GM23338 (cell line): ENCODE measurements around the gene MBD3L4. TPM values are rescaled to one million over a fixed set of nuclear protein-coding genes. Genes with fewer than 3 reads are reported as not detected.
"Not testable (repeated sequence)": the region's sequence is repeated elsewhere in the genome, so short reads cannot be mapped to it uniquely, and the experiment has no call there.

Source experiments
- ATAC-seq: fragments of 200-7000 bp; cut with Tn5 transposase; 3 replicates; pipeline ENCODE4 v1.9.1; 2020
- DNase-seq: peaks from one replicate; pipeline ENCODE4 v3.0.0-alpha.2; 2015; ENCODE audit warnings: low spot score
- H2AFZ ChIP-seq: fragments of 200-600 bp; sonication (generic); 2 replicates; pipeline ENCODE4 v1.8.0; 2016; ENCODE audit warnings: antibody characterized with exemption, mild to moderate bottlenecking, moderate library complexity
- H3F3A ChIP-seq: fragments of 200-600 bp; sonication (generic); replicated peaks from 2 replicates; pipeline ENCODE4 v1.8.0; 2017; ENCODE audit warnings: antibody characterized with exemption, mixed run types, low read depth
- H3K27ac ChIP-seq: fragments of 200-600 bp; sonication (generic); 2 replicates; pipeline ENCODE4 v1.6.1; 2016; ENCODE audit warnings: low read depth
- H3K27me3 ChIP-seq: fragments of 200-600 bp; sonication (generic); 2 replicates; pipeline ENCODE4 v1.8.0; 2016; ENCODE audit warnings: mild to moderate bottlenecking, mixed run types, moderate library complexity; ENCODE audit not compliant: insufficient read depth
- H3K36me3 ChIP-seq: fragments of 200-600 bp; sonication (generic); 2 replicates; pipeline ENCODE4 v1.8.0; 2016; ENCODE audit warnings: mild to moderate bottlenecking; ENCODE audit not compliant: insufficient read depth
- H3K4me1 ChIP-seq: fragments of 200-600 bp; sonication (generic); 2 replicates; pipeline ENCODE4 v1.8.0; 2016; ENCODE audit warnings: mild to moderate bottlenecking, moderate library complexity; ENCODE audit not compliant: insufficient read depth
- H3K4me2 ChIP-seq: fragments of 200-600 bp; sonication (generic); 2 replicates; pipeline ENCODE4 v1.7.1; 2017; ENCODE audit warnings: mixed run types
- H3K4me3 ChIP-seq: fragments of 200-600 bp; sonication (generic); 2 replicates; pipeline ENCODE4 v1.6.1; 2016; ENCODE audit warnings: mixed run types
- H3K79me2 ChIP-seq: fragments of 200-600 bp; sonication (generic); replicated peaks from 2 replicates; pipeline ENCODE4 v1.8.0; 2017; ENCODE audit warnings: mild to moderate bottlenecking; ENCODE audit not compliant: insufficient read depth
- H3K9me2 ChIP-seq: fragments of 200-600 bp; sonication (generic); 2 replicates; pipeline ENCODE4 v1.8.0; 2017; ENCODE audit not compliant: insufficient read depth
- H4K20me1 ChIP-seq: fragments of 200-600 bp; sonication (generic); replicated peaks from 2 replicates; pipeline ENCODE4 v1.8.0; 2017; ENCODE audit warnings: mild to moderate bottlenecking; ENCODE audit not compliant: insufficient read depth
- H3K27ac Mint-ChIP-seq: 2 replicates; pipeline ENCODE4 v1.8.0; 2020; ENCODE audit warnings: inconsistent platforms, mild to moderate bottlenecking, moderate library complexity, mixed read lengths
- H3K27me3 Mint-ChIP-seq: 3 replicates; pipeline ENCODE4 v1.8.0; 2022; ENCODE audit warnings: low read depth, mild to moderate bottlenecking, moderate library complexity, mixed read lengths, inconsistent platforms; ENCODE audit not compliant: insufficient read depth, poor library complexity
- H3K36me3 Mint-ChIP-seq: 3 replicates; pipeline ENCODE4 v1.8.0; 2021; ENCODE audit warnings: low read depth, mild to moderate bottlenecking, inconsistent platforms, moderate library complexity, mixed read lengths
- H3K4me1 Mint-ChIP-seq: 3 replicates; pipeline ENCODE4 v1.8.0; 2020; ENCODE audit warnings: mild to moderate bottlenecking, inconsistent platforms, mixed read lengths
- H3K4me3 Mint-ChIP-seq: 3 replicates; pipeline ENCODE4 v1.8.0; 2021; ENCODE audit warnings: moderate library complexity, mild to moderate bottlenecking, inconsistent platforms, mixed read lengths
- H3K9me3 Mint-ChIP-seq: 3 replicates; pipeline ENCODE4 v1.8.0; 2020; ENCODE audit warnings: moderate library complexity, mild to moderate bottlenecking, inconsistent platforms, mixed read lengths
- CTCF ChIP-seq, 2 experiments: fragments of 200-600 bp in 1 of 2; sonication (generic) in 1 of 2; conservative IDR thresholded peaks; 2 replicates each; pipeline versions ENCODE4 v1.5.1 to v1.6.1; 2016 to 2017; ENCODE audit warnings: antibody characterized with exemption in 2 of 2, low read depth in 2 of 2, mild to moderate bottlenecking in 2 of 2, moderate library complexity in 1 of 2
- JUNB ChIP-seq: IDR thresholded peaks from one replicate; pipeline ENCODE4 v1.6.1; 2016; ENCODE audit warnings: antibody characterized with exemption; ENCODE audit not compliant: unreplicated experiment
- POLR2AphosphoS5 ChIP-seq: IDR thresholded peaks from 2 replicates; pipeline ENCODE4 v1.6.1; 2016; ENCODE audit warnings: antibody characterized with exemption, low read depth
- REST ChIP-seq: IDR thresholded peaks from one replicate; pipeline ENCODE4 v1.6.1; 2018; ENCODE audit warnings: antibody characterized with exemption; ENCODE audit not compliant: unreplicated experiment
- STAT1 ChIP-seq: IDR thresholded peaks from one replicate; pipeline ENCODE4 v1.6.1; 2016; ENCODE audit warnings: antibody characterized with exemption; ENCODE audit not compliant: unreplicated experiment
- ZNF462 ChIP-seq: fragments of 250-450 bp; sonication (Bioruptor Pico); IDR thresholded peaks from 2 replicates; pipeline ENCODE4 v1.5.0; 2020; ENCODE audit warnings: mild to moderate bottlenecking, moderate library complexity
- long read RNA-seq: library from polyadenylated mRNA; unstranded; transcript quantifications from one replicate; pipeline ENCODE4 v2.0.0, GENCODE V29; 2020; ENCODE audit not compliant: unreplicated experiment
- polyA plus RNA-seq: library from polyadenylated mRNA; unstranded; fragments of >200 nt; fragmentation: Nextera tagmentation; extraction: Ambion mirVana; gene quantifications from 2 replicates; pipeline ENCODE4 v1.2.1, GENCODE V29; 2016
- total RNA-seq: library from RNA; depleted of rRNA; stranded (reverse); fragments of >200 nt; shearing (Covaris generic); gene quantifications from 2 replicates; pipeline ENCODE4 v1.2.3, GENCODE V29; 2014; rRNA removed
- TF ChIP-seq, protein P1 (sequence below): IDR thresholded peaks from 2 replicates; pipeline ENCODE4 v1.6.1; 2016; ENCODE audit warnings: antibody characterized with exemption

MBD3L4 gene
- total RNA-seq (not detected in 2 replicates), polyA plus RNA-seq (not detected in 2 replicates)
- long read RNA-seq, result 0 reads

- H3K4me1 ChIP-seq, H3K4me2 ChIP-seq, H3K36me3 ChIP-seq, H3K27ac ChIP-seq, H4K20me1 ChIP-seq, H3K27me3 Mint-ChIP-seq, H2AFZ ChIP-seq, H3K4me1 Mint-ChIP-seq, H3K9me2 ChIP-seq, H3K4me3 ChIP-seq, H3K79me2 ChIP-seq, H3K27me3 ChIP-seq, H3K9me3 Mint-ChIP-seq, H3K27ac Mint-ChIP-seq, ATAC-seq, DNase-seq, H3K4me3 Mint-ChIP-seq, H3F3A ChIP-seq, H3K36me3 Mint-ChIP-seq: not testable (repeated sequence)
Measured at GRCh38 chr19:7040079-7040478, at the start of gene MBD3L4. MBD3L4 (minus strand) TSS chr19:7040179; CDS start chr19:7040144, 35 bp downstream.

DNA sequence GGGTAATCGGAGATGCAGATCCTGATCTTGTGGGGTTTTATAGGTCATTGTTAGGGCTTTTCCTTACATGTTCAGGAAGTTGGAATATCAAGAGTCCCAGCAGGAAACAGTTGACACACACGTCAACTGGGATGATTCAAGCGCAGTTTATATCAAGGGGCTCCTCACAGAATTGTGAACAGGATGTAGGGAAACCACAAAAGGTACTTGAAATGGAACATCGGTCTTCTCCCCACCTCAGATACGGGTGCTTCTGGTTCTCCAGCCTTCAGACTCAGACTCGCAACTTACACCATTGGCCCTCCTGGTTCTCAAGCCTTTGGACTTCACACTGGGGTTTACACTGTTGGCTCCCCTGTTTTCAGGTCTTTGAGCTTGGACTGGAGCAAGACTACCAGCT lies 49.0 kb upstream of the MBD3L4 start:
- peaks cover 92% of the 10 kb centered on the region for H3K9me3 Mint-ChIP-seq

More for the DNA sequence above, 49.0 kb upstream of the MBD3L4 start:
- Histone ChIP-seq H3K27me3 (no peaks in the 10 kb centered on the region), H3K36me3 (peaks cover 32% of the 10 kb centered on the region), H3K4me2 (no peak overlapping the region), H3F3A (no peaks in the 10 kb centered on the region), H3K79me2 (no peaks in the 10 kb centered on the region), H3K27ac (no peak overlapping the region), H4K20me1 (no peaks in the 10 kb centered on the region), H2AFZ (no peak overlapping the region), H3K4me3 (no peak overlapping the region), H3K4me1 (no peaks in the 10 kb centered on the region), H3K9me2 (no peaks in the 10 kb centered on the region)
- Mint-ChIP-seq H3K27me3 (peaks cover 11% of the 10 kb centered on the region), H3K4me1 (no peaks in the 10 kb centered on the region), H3K4me3 (no peak overlapping the region), H3K36me3 (peaks cover 91% of the 10 kb centered on the region), H3K27ac (no peak overlapping the region)
- DNase-seq (no peak), ATAC-seq (no peak)
- TF ChIP-seq, protein P1, sequence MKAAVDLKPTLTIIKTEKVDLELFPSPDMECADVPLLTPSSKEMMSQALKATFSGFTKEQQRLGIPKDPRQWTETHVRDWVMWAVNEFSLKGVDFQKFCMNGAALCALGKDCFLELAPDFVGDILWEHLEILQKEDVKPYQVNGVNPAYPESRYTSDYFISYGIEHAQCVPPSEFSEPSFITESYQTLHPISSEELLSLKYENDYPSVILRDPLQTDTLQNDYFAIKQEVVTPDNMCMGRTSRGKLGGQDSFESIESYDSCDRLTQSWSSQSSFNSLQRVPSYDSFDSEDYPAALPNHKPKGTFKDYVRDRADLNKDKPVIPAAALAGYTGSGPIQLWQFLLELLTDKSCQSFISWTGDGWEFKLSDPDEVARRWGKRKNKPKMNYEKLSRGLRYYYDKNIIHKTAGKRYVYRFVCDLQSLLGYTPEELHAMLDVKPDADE, result no peak
- TF ChIP-seq CTCF (conservative IDR thresholded peaks at IDR 0.05; ENCODE audit: low read depth in 2 of 2), result no peak
- no peak for TF ChIP-seq POLR2AphosphoS5
- no peak for TF ChIP-seq STAT1
- no peak for TF ChIP-seq REST
- TF ChIP-seq JUNB, result no peak
- TF ChIP-seq ZNF462 (CRISPR knock-in tag), result no peak
